Measurements from ENCODE around the gene MTOR. TPM values are rescaled to one million over a fixed set of nuclear protein-coding genes. Genes with fewer than 3 reads are reported as not detected.

The MTOR gene
- total and polyA plus RNA-seq, 2 of the 8 experiments (the other 6 are each of a cell fraction or from before 2014, with no cell fraction given): 44.2 to 76.8 TPM

GRCh38 chr1:11130406-11130805 lies 131.9 kb downstream of the MTOR start:
- Histone ChIP-seq H3K18ac (ENCODE audit: extremely low read depth, low read length) (no peak overlapping the region), H3K9me3 (ENCODE audit: insufficient read depth in 2 of 2, low read depth in 1 of 2, low read length in 1 of 2) (no peaks in the 10 kb centered on the region), H3K4me1 (replicated peaks in 1 of 4; ENCODE audit: control insufficient read depth in 3 of 4, insufficient read depth in 4 of 4, low read length in 3 of 4) (no peaks in the 10 kb centered on the region), H2BK15ac (ENCODE audit: low read length) (no peak overlapping the region), H3K4ac (replicated peaks; ENCODE audit: insufficient read length, low read depth, low read length) (no peak overlapping the region), H3K4me2 (ENCODE audit: insufficient read depth in 1 of 2, low read depth in 2 of 2, low read length in 2 of 2) (no peak overlapping the region), H3K79me2 (ENCODE audit: control insufficient read depth in 1 of 2, insufficient read depth in 2 of 2, low read length in 2 of 2) (no peaks in the 10 kb centered on the region), H4K5ac (ENCODE audit: insufficient read length, low read depth, low read length) (no peak overlapping the region), H2BK5ac (ENCODE audit: low read depth, low read length) (peak overlapping the region; percentile 7; the same call in 1 of the 2 replicates), H3K23ac (ENCODE audit: insufficient read length) (no peak overlapping the region), H4K91ac (replicated peaks; ENCODE audit: insufficient read length, low read length) (no peak overlapping the region), H3K14ac (ENCODE audit: insufficient read length) (no peak overlapping the region), H2AK5ac (ENCODE audit: low read depth, low read length) (no peak overlapping the region), H3K9ac (replicated peaks in 1 of 4; ENCODE audit: extremely low read depth in 1 of 4, low read depth in 3 of 4, low read length in 3 of 4) (no peak overlapping the region), H3K27me3 (replicated peaks in 1 of 4; ENCODE audit: control insufficient read depth in 3 of 4, extremely low read depth in 1 of 4, insufficient read depth in 3 of 4, low read length in 3 of 4) (no peaks in the 10 kb centered on the region), H2BK120ac (replicated peaks; ENCODE audit: low read depth, low read length) (no peak overlapping the region), H3K27ac (ENCODE audit: low read depth, low read length) (no peak overlapping the region), H3K79me1 (ENCODE audit: low read depth, low read length) (no peaks in the 10 kb centered on the region; the same call in 1 of the 2 replicates), H2BK20ac (ENCODE audit: low read length) (no peak overlapping the region), H2BK12ac (ENCODE audit: low read depth, low read length) (no peak overlapping the region), H4K20me1 (replicated peaks in 1 of 2; ENCODE audit: control insufficient read depth in 1 of 2, insufficient read depth in 2 of 2, low read length in 2 of 2) (peaks cover 0 to 3% of the 10 kb centered on the region in 2 experiments), H3K36me3 (ENCODE audit: control insufficient read depth in 2 of 4, insufficient read depth in 4 of 4, low read length in 3 of 4) (peaks cover 38 to 85% (median 70%) of the 10 kb centered on the region in 4 experiments), H3K4me3 (ENCODE audit: extremely low read depth in 1 of 4, insufficient read depth in 2 of 4, low read depth in 3 of 4, low read length in 4 of 4) (no peak overlapping the region), H2AFZ (ENCODE audit: low read length) (no peak overlapping the region), H4K8ac (ENCODE audit: extremely low read depth, insufficient read depth, low read length) (peak overlapping the region; percentile 75), H3K56ac (replicated peaks; ENCODE audit: insufficient read length, low read depth, low read length) (no peak overlapping the region), H3K23me2 (ENCODE audit: low read depth, low read length) (no peaks in the 10 kb centered on the region)
- ChIA-PET CTCF (ENCODE audit: partially characterized antibody) (interaction anchor here (1.4 kb wide), 1 partner anchor 92 kb away, joined by 5 read pairs; no protein-coding TSS in a partner anchor), POLR2A (ENCODE audit: partially characterized antibody) (no interaction called here)
- 96% methylated on average over 17 of the region's 17 CpGs; no CpG with 5 or more reads in 1 of the 2 experiments for WGBS, 2 experiments (ENCODE audit: extremely low coverage in 1 of 2, insufficient coverage in 1 of 2, insufficient read length in 1 of 2, insufficient replicate concordance in 2 of 2, low coverage in 1 of 2, low lambda C conversion rate in 2 of 2, missing lambda C conversion rate in 1 of 2)
- FAIRE-seq (no peak), DNase-seq (ENCODE audit: low read depth in 1 of 2, low spot score in 2 of 2) (no peak)
- TF ChIP-seq ZNF274 (IDR thresholded peaks at IDR 0.05; ENCODE audit: borderline replicate concordance, extremely low read depth, low read length): no peak
- no peak for TF ChIP-seq YY1 (IDR thresholded peaks at IDR 0.05; ENCODE audit: low read depth, low read length)
- no peak for TF ChIP-seq HDAC2 (IDR thresholded peaks at IDR 0.05; ENCODE audit: borderline replicate concordance in 1 of 2, low read depth in 2 of 2, low read length in 2 of 2)
- no peak for TF ChIP-seq SP4 (IDR thresholded peaks at IDR 0.05; ENCODE audit: low read length)
- TF ChIP-seq TAF1 (IDR thresholded peaks at IDR 0.05; ENCODE audit: low read depth, low read length): no peak
- no peak for TF ChIP-seq BCL11A (IDR thresholded peaks at IDR 0.05; ENCODE audit: low read depth in 2 of 2, low read length in 2 of 2)
- no peak for TF ChIP-seq POLR2AphosphoS5 (IDR thresholded peaks at IDR 0.05; ENCODE audit: low read depth, low read length)
- no peak for TF ChIP-seq ATF2 (IDR thresholded peaks at IDR 0.05; ENCODE audit: low read length)
- TF ChIP-seq EGR1 (IDR thresholded peaks at IDR 0.05; ENCODE audit: borderline replicate concordance, low read depth, low read length): no peak
- no peak for TF ChIP-seq KDM1A (IDR thresholded peaks at IDR 0.05; ENCODE audit: borderline replicate concordance, low read length)
- TF ChIP-seq USF2 (IDR thresholded peaks at IDR 0.05; ENCODE audit: low read length): no peak
- no peak for TF ChIP-seq POU5F1 (IDR thresholded peaks at IDR 0.05; ENCODE audit: low read depth, low read length)

Data from H1 (cell line).